HG03378 (cell line): ENCODE data around the gene RCHY1.
"Not testable (repeated sequence)": the region's sequence is repeated elsewhere in the genome, so short reads cannot be mapped to it uniquely, and the experiment has no call there.

Experiments
- ATAC-seq: cut with Tn5 transposase; IDR thresholded peaks from one replicate; pipeline ENCODE4 v1.9.1; 2021; ENCODE audit warnings: mild to moderate bottlenecking, moderate library complexity; ENCODE audit not compliant: unreplicated experiment

Gene RCHY1

DNA sequence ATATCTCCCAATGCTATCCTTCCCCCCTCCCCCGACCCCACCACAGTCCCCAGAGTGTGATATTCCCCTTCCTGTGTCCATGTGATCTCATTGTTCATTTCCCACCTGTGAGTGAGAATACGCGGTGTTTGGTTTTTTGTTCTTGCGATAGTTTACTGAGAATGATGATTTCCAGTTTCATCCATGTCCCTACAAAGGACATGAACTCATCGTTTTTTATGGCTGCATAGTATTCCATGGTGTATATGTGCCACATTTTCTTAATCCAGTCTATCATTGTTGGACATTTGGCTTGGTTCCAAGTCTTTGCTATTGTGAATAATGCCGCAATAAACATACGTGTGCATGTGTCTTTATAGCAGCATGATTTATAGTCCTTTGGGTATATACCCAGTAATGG lies 5.2 kb upstream of the RCHY1 start:
- ATAC-seq = not testable (repeated sequence)

DNA sequence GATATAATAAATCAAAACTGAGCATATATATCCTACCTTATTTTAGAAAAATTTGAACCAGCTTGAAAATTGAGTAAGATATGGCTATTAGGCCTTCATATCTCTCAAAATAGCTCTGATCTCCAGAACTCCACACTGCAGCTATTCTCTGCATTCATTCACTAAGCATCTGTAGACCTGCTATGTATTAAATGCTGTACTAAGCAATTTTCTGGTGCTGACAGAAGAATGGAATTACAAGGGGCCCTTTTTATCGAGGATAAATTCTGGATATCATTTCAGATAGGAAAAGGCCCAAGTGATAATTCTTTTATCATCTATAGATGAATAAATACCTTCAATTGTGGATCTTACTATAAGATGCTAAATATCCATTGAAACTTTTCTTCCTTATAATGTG lies 1.9 kb upstream of the RCHY1 start:
- no peak for ATAC-seq

DNA sequence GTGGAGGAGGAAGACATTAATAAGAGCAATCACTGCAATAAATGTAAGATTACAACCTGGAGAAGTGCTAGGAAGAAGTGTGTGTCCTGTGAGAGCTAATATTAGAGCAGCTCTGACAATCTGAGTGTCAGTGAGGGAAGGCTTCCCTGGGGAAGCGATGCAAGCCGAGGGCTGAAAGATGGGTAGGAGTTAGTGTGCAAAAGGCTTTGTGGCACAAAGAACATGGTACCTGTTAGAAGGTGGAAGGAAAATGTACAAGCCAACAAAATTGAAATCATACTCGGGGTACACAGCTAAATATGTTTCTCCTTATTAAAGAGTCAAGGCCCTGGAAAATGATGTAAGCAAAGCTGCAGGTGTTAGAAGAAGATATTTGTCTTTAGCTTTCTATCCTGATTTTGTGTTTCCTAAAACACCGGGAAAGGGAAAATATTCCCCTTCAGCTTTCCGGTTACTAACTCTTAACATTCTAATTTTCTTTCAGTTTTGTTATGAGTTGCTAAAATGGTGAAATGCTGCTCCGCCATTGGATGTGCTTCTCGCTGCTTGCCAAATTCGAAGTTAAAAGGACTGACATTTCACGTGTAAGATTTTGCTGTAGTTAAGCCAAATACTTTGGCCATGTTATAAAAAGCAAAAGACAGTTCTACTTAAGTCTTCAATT lies 878 bp upstream of the RCHY1 start:
- ATAC-seq = peak; percentile 2

DNA sequence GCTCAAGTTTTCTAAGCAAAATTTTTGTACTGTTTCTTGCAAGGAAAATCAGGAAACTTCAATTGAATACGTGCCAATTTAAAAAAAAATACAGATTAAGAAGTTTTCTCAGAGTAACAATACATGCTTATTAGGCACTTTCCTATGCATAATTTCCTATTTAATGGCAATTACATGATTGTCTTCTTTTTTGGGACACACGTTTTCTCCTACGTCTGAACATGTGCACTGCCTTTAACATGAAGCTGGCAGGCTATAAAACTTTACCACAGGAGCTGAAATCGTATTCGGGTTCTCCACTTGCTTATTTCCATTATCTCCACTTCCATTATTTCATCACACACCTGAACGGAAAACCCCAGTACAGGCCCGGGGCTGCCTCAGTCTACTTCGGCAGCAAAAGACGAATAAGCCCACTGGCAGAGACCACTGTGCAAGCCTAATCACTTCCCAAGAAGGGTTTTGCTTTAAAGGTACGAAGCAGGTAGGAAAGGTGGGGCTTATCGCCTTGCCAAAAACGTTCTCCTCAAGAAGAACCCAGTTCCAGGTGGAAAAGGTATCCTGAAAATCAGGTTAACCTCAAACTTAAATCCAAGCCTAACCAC lies 575 bp downstream of the RCHY1 start:
- ATAC-seq = no peak

GRCh38 chr4:75512386-75513211 lies 1.6 kb downstream of the RCHY1 start:
- no peak for ATAC-seq

DNA sequence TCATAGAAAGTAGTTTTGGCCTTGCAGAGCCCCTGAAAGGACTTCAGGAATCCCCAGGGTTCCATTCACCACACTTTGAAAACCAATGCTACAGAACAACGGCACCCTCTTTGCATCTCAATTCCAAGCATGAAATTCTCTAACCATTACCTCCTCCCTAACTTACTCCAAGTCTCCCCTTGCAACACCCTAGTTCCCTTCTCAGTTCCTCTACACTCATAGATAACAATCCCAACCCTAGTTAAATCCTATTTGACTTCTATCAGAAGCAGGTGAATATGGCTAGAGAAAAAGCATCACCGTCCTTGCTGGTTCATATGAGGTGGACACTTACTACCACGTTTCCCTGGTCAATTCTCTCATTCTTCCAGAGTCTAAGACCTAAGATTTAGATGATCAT lies 2.4 kb downstream of the RCHY1 start:
- ATAC-seq = no peak

DNA sequence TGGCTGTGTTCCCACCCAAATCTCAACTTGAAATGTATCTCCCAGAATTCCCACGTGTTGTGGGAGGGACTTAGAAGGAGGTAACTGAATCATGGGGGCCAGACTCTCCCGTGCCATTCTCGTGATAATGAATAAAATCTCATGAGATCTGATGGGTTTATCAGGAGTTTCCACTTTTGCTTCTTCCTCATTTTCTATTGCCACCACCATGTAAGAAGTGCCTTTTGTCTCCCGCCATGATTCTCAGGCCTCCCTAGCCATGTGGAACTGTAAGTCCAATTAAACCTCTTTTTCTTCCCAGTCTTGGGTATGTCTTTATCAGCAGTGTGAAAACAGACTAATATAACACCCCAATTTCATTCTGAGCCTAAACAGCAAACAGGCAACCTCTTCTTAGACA lies 4.6 kb downstream of the RCHY1 start:
- not testable (repeated sequence) for ATAC-seq

- ATAC-seq = no peak
Measured at GRCh38 chr4:75505630-75506029, 8.6 kb downstream of the RCHY1 start.

DNA sequence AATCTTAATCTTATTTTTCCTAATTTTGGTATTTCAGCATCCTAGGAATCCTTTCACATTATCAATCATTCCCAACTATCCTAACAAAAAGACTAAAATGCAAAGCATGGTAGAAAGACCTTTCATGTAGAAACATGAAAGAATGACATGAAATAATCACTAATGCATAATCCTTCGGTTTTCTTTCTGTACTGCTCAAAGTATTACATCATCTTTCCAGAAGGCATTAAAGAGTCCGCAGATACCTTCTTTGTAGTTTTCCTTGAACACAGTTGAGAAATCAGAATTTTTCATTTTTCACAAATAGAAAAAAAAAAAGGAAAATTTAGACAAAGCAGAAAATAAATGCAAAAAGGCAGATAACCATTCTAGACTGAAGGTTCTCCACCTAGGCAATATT lies 11.5 kb downstream of the RCHY1 start:
- ATAC-seq = no peak

GRCh38 chr4:75499900-75500299 lies 14.3 kb downstream of the RCHY1 start:
- ATAC-seq = no peak

DNA sequence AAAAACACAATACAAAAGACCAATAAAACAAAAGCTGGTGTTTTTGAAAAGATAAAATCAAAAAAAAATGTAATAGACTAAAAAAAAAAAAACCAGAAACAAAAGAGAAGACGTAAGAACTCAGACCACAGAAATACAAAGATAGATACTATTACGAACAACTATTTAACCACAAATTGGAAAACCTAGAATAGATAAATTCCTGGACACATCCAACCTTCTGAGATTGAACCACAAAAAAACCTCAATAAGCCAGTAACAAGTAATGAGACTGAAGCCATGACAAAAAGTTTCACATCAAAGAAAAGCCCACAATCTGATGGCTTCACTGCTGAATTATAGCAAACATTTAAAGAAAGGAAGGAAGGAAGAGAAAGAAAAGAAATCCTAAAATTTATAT lies 16.2 kb downstream of the RCHY1 start:
- ATAC-seq = no peak

GRCh38 chr4:75497133-75497532 lies 17.1 kb downstream of the RCHY1 start:
- ATAC-seq = no peak

- no peak for ATAC-seq
Measured at GRCh38 chr4:75496406-75496805, 17.8 kb downstream of the RCHY1 start.

GRCh38 chr4:75495476-75495875 lies 18.7 kb downstream of the RCHY1 start:
- ATAC-seq = no peak

- ATAC-seq = no peak
Measured at GRCh38 chr4:75494563-75494962, 19.6 kb downstream of the RCHY1 start.

DNA sequence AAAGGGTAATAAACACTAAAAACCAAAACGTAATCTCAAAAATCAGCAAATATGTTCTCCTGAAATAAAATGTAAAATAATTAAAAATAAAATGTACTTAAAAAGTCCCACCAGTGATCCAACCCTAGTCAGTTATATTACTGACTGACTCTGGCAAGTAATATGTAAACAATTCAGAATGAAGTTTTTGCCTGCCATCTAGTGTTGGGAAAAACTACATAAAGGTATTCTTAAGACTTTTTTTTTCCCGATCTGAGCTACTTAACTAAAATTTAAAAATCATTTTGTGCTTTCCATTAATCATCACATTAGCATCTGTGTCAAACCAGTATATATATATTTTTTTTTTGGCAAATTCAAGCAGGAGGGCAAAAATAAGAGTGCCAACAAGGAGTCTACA lies 24.0 kb downstream of the RCHY1 start:
- no peak for ATAC-seq

DNA sequence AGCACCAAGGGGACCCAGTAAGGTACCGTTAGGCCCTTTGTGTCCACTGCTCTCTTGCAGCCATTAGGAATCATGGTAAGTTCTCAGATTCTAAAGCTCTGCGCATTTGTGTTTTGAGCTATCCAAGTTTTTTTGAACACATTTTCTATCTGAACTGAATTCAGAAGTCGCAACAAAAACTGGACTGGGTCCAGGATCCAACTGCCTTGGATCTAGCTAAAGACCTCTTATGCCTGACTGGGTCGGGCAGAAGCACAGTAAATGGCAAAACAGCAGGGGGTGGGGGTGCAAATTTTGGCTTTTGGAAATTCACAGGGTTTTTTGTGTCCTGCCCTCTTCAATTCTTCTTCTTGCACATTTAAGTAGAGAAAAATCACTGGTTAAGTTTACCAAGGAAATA lies 30.0 kb downstream of the RCHY1 start:
- ATAC-seq = no peak

- ATAC-seq = no peak
Measured at GRCh38 chr4:75477201-75477600, 37.0 kb downstream of the RCHY1 start.

GRCh38 chr4:75470738-75471137 lies 43.5 kb downstream of the RCHY1 start:
- no peak for ATAC-seq

- ATAC-seq = no peak
Measured at GRCh38 chr4:75469896-75470295, 44.3 kb downstream of the RCHY1 start.

- no peak for ATAC-seq
Measured at GRCh38 chr4:75457365-75457764, 56.8 kb downstream of the RCHY1 start.

GRCh38 chr4:75434105-75434504 lies 80.1 kb downstream of the RCHY1 start:
- no peak for ATAC-seq
